Breast epithelium (tissue), 3 donors: ENCODE results near the gene MAN1A1.

Source experiments
- CTCF ChIP-seq, 3 donors: fragments of 450-650 bp; IDR thresholded peaks; one replicate each; pipeline ENCODE4 v1.5.1; 2016 to 2017; ENCODE audit warnings: antibody characterized with exemption in 3 of 3, mild to moderate bottlenecking in 3 of 3, moderate library complexity in 3 of 3
- POLR2AphosphoS5 ChIP-seq, 3 donors: sonication (generic); formaldehyde crosslinking; IDR thresholded peaks; one replicate each; pipeline ENCODE4 v1.6.1; 2017; ENCODE audit warnings: antibody characterized with exemption in 3 of 3

DNA sequence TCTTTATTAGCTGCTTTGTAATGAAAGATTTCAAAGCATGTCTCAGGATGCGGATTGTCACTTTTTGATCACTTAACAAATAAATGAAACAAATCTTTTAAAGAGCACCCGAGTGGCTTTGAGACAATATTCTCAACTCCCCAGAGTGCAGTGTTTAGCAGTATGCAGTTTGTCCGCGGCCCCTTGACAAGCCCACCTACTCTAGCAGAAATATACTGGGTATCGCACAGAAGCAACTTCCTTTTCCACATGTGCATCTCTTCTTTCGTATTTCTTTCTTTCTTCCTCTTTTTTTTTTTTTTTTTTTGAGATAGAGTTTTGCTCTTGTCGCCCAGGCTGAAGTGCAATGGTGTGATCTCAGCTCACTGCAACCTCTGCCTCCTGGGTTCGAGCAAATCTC is 186.6 kb downstream of the MAN1A1 start:
- TF ChIP-seq CTCF (IDR thresholded peaks at IDR 0.05) (no peak), POLR2AphosphoS5 (IDR thresholded peaks at IDR 0.05) (no peak)
